Measurements from ENCODE around the gene TPI1.

- TF ChIP-seq, protein P1, sequence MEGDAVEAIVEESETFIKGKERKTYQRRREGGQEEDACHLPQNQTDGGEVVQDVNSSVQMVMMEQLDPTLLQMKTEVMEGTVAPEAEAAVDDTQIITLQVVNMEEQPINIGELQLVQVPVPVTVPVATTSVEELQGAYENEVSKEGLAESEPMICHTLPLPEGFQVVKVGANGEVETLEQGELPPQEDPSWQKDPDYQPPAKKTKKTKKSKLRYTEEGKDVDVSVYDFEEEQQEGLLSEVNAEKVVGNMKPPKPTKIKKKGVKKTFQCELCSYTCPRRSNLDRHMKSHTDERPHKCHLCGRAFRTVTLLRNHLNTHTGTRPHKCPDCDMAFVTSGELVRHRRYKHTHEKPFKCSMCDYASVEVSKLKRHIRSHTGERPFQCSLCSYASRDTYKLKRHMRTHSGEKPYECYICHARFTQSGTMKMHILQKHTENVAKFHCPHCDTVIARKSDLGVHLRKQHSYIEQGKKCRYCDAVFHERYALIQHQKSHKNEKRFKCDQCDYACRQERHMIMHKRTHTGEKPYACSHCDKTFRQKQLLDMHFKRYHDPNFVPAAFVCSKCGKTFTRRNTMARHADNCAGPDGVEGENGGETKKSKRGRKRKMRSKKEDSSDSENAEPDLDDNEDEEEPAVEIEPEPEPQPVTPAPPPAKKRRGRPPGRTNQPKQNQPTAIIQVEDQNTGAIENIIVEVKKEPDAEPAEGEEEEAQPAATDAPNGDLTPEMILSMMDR (IDR thresholded peaks at IDR 0.05), result no peak
- no peak for TF ChIP-seq POLR2AphosphoS5 (IDR thresholded peaks at IDR 0.05; ENCODE audit: insufficient read depth in 1 of 2, low read depth in 1 of 2)
These were observed 37.7 kb upstream of the TPI1 start for GRCh38 chr12:6829536-6830220.

Measured in vagina (tissue), 2 donors.